GM10266 (cell line): ENCODE results near the gene SSRP1.
A peak's percentile ranks its signal among the peaks of the same experiment; 100 is the strongest.
"Not testable (repeated sequence)": the region's sequence is repeated elsewhere in the genome, so short reads cannot be mapped to it uniquely, and the experiment has no call there.

Source experiments
- DNase-seq: peaks from one replicate; pipeline ENCODE4 v3.0.0; 2012; ENCODE audit errors: extremely low spot score
- CTCF ChIP-seq: IDR thresholded peaks from 2 replicates; pipeline ENCODE4 v1.5.1; 2012; ENCODE audit warnings: mild to moderate bottlenecking, low read depth; ENCODE audit not compliant: control insufficient read depth, insufficient read depth; ENCODE audit errors: missing control alignments

Gene SSRP1

GRCh38 chr11:57303280-57303989 lies 32.3 kb downstream of the SSRP1 start:
- TF ChIP-seq CTCF: no peak

GRCh38 chr11:57302489-57302888 lies 33.2 kb downstream of the SSRP1 start:
- DNase-seq: no peak
- no peak for TF ChIP-seq CTCF

More at GRCh38 chr11:57303280-57303989, 32.3 kb downstream of the SSRP1 start:
- no peak for DNase-seq

- DNase-seq: peak; percentile 8
- TF ChIP-seq CTCF: no peak
These were observed 33.8 kb downstream of the SSRP1 start for GRCh38 chr11:57301711-57302423.

- DNase-seq: no peak
- no peak for TF ChIP-seq CTCF
These were observed 34.9 kb downstream of the SSRP1 start for GRCh38 chr11:57300785-57301184.

GRCh38 chr11:57299150-57299737 lies 36.4 kb downstream of the SSRP1 start:
- DNase-seq: no peak
- no peak for TF ChIP-seq CTCF

- DNase-seq: no peak
- no peak for TF ChIP-seq CTCF
These were observed 38.5 kb downstream of the SSRP1 start for GRCh38 chr11:57297221-57297620.

GRCh38 chr11:57296205-57296604 lies 39.5 kb downstream of the SSRP1 start:
- DNase-seq: not testable (repeated sequence)
